KMS-11 (cell line): ENCODE data around the gene CHRM1.

Experiments
- H2AFZ ChIP-seq: fragments of 200-600 bp; sonication (generic); 2 replicates; pipeline ENCODE4 v1.6.1; 2016; ENCODE audit warnings: antibody characterized with exemption, mixed run types, low read depth
- H3K27ac ChIP-seq: fragments of 200-600 bp; sonication (generic); 2 replicates; pipeline ENCODE4 v1.6.1; 2016; ENCODE audit warnings: mild to moderate bottlenecking, mixed run types
- H3K27me3 ChIP-seq: fragments of 200-600 bp; sonication (generic); 2 replicates; pipeline ENCODE4 v1.6.1; 2017; ENCODE audit warnings: mild to moderate bottlenecking, low read depth, mixed run types, moderate library complexity; ENCODE audit not compliant: insufficient read depth
- H3K36me3 ChIP-seq: fragments of 200-600 bp; sonication (generic); 2 replicates; pipeline ENCODE4 v1.6.1; 2017; ENCODE audit warnings: mild to moderate bottlenecking, mixed run types; ENCODE audit not compliant: insufficient read depth
- H3K4me1 ChIP-seq: fragments of 200-600 bp; sonication (generic); 2 replicates; pipeline ENCODE4 v1.6.1; 2016; ENCODE audit warnings: mild to moderate bottlenecking, low read depth, mixed run types; ENCODE audit not compliant: poor library complexity, severe bottlenecking
- H3K4me2 ChIP-seq: fragments of 200-600 bp; sonication (generic); 2 replicates; pipeline ENCODE4 v1.7.0; 2016; ENCODE audit warnings: mild to moderate bottlenecking, mixed run types
- H3K4me3 ChIP-seq: fragments of 200-600 bp; sonication (generic); IDR thresholded peaks from 2 replicates; pipeline ENCODE4 v1.6.1; 2017; ENCODE audit warnings: low read depth, low read length, mixed read lengths; ENCODE audit not compliant: insufficient read depth
- H3K79me2 ChIP-seq: fragments of 200-600 bp; sonication (generic); 2 replicates; pipeline ENCODE4 v1.6.1; 2016; ENCODE audit warnings: low read depth, mixed run types; ENCODE audit not compliant: insufficient read depth
- H3K9ac ChIP-seq: fragments of 200-600 bp; sonication (generic); 2 replicates; pipeline ENCODE4 v1.6.1; 2016; ENCODE audit warnings: mild to moderate bottlenecking, mixed run types
- H4K20me1 ChIP-seq: fragments of 200-600 bp; sonication (generic); 2 replicates; pipeline ENCODE4 v1.6.1; 2016; ENCODE audit warnings: mild to moderate bottlenecking, mixed run types; ENCODE audit not compliant: insufficient read depth
- CTCF ChIP-seq: fragments of 200-600 bp; sonication (generic); conservative IDR thresholded peaks from 2 replicates; pipeline ENCODE4 v1.6.1; 2017; ENCODE audit warnings: low read depth, mild to moderate bottlenecking, antibody characterized with exemption, low read length, moderate library complexity, mixed read lengths

Gene CHRM1

GRCh38 chr11:62917906-62918502, 3.2 kb downstream of the CHRM1 start:
- H3K79me2 ChIP-seq: no peaks in the 10 kb centered on the region
- H3K27me3 ChIP-seq: no peaks in the 10 kb centered on the region; the same call in 1 of the 2 replicates
- H4K20me1 ChIP-seq: no peaks in the 10 kb centered on the region
- H3K9ac ChIP-seq: no peak overlapping the region
- no peak overlapping the region for H3K27ac ChIP-seq
- H3K4me3 ChIP-seq: no peak overlapping the region
- H3K36me3 ChIP-seq: no peaks in the 10 kb centered on the region
- no peak overlapping the region for H2AFZ ChIP-seq
- TF ChIP-seq CTCF: no peak
- no peaks in the 10 kb centered on the region for H3K4me1 ChIP-seq
- H3K4me2 ChIP-seq: no peak overlapping the region

- no peak overlapping the region for H3K4me2 ChIP-seq
- no peaks in the 10 kb centered on the region for H3K4me1 ChIP-seq
- no peaks in the 10 kb centered on the region for H3K36me3 ChIP-seq
- no peaks in the 10 kb centered on the region for H4K20me1 ChIP-seq
- H3K9ac ChIP-seq: no peak overlapping the region
- H3K27me3 ChIP-seq: no peaks in the 10 kb centered on the region
- no peak overlapping the region for H3K4me3 ChIP-seq
- no peaks in the 10 kb centered on the region for H3K79me2 ChIP-seq
- H2AFZ ChIP-seq: no peak overlapping the region
- no peak for TF ChIP-seq CTCF
- H3K27ac ChIP-seq: no peak overlapping the region
Measured at GRCh38 chr11:62914416-62914815, 6.7 kb downstream of the CHRM1 start.

GRCh38 chr11:62912268-62912667, 8.9 kb downstream of the CHRM1 start:
- Histone ChIP-seq H3K4me3 (no peak overlapping the region), H3K9ac (no peak overlapping the region), H3K27me3 (no peaks in the 10 kb centered on the region), H3K79me2 (no peaks in the 10 kb centered on the region), H3K27ac (no peak overlapping the region), H3K36me3 (no peaks in the 10 kb centered on the region), H4K20me1 (no peaks in the 10 kb centered on the region), H2AFZ (no peak overlapping the region), H3K4me1 (no peaks in the 10 kb centered on the region), H3K4me2 (no peak overlapping the region)
- TF ChIP-seq CTCF: no peak

DNA sequence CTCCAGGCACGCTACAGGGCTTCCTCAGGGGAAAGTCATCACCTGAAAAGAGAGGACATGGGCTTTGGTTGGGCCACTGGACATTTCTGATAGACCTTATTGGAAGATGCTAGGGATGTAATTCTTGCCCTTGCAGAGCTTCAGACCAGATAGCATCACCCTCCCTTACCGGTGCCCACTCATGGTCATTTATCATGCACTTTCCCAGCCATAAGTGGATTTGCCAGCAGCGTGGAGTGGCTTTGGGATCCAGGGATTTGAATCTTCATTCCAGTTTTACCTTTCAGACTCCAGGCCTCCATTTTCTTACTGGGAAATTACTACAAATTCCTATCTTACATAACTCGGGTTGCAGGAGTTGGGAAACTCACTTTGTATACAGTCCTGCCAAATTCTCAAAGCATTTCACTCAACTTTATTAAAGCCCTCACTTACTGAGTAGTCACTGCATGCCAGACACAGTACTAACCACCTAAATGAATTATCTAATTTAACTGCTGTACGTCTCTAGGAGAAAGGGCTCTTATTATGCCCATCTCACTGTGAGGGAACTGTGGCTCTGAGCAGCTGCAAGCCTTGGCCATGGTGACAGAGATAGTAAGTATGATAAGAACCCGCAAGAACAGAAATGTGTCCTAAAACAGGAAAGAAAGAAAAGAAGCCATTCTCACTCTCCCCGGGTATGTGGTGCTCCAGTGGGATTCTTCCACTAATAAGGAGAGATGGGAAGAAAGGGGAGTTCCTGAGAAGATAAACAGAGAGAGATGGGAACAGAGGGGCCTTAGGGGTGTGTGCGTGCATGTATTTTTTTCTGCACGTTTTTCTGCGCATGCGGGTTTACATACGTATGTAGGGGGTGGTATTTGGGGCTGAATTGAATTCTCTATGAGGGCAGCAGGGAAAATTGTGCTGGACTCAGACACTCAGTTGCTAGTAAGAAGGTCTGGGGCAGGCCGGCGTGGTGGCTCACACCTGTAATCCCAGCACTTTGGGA, 9.7 kb downstream of the CHRM1 start:
- Histone ChIP-seq H2AFZ (no peak overlapping the region), H3K9ac (no peak overlapping the region), H4K20me1 (no peaks in the 10 kb centered on the region)

More for the DNA sequence above, 9.7 kb downstream of the CHRM1 start:
- no peak overlapping the region for H3K4me2 ChIP-seq
- H3K4me3 ChIP-seq: no peak overlapping the region
- H3K4me1 ChIP-seq: no peaks in the 10 kb centered on the region
- H3K27me3 ChIP-seq: no peaks in the 10 kb centered on the region
- no peaks in the 10 kb centered on the region for H3K36me3 ChIP-seq
- no peak for TF ChIP-seq CTCF
- no peaks in the 10 kb centered on the region for H3K79me2 ChIP-seq
- no peak overlapping the region for H3K27ac ChIP-seq
